Activated CD4-positive, alpha-beta T cell treated with anti-CD3 and anti-CD28 coated beads for 4 hours (primary cell): ENCODE measurements around the gene CACNB2.
"Not testable (repeated sequence)": the region's sequence is repeated elsewhere in the genome, so short reads cannot be mapped to it uniquely, and the experiment has no call there.

Experiments
- DNase-seq, 2 donors: peaks; one replicate each; pipeline ENCODE4 v3.0.0-alpha.2; 2020

The CACNB2 gene

GRCh38 chr10:18202680-18203460 is 62.6 kb downstream of the CACNB2 start:
- no peak for DNase-seq

- DNase-seq, result no peak
These were observed 63.2 kb downstream of the CACNB2 start for GRCh38 chr10:18203471-18203870.

- DNase-seq, result no peak
These were observed 64.0 kb downstream of the CACNB2 start for GRCh38 chr10:18204039-18204835.

- DNase-seq, result no peak
These were observed 65.0 kb downstream of the CACNB2 start for GRCh38 chr10:18205098-18205834.

- not testable (repeated sequence) for DNase-seq
These were observed 68.0 kb downstream of the CACNB2 start for GRCh38 chr10:18208186-18208585.

GRCh38 chr10:18209241-18209640 is 69.0 kb downstream of the CACNB2 start:
- no peak for DNase-seq

GRCh38 chr10:18210711-18211110 is 70.5 kb downstream of the CACNB2 start:
- no peak for DNase-seq

- no peak for DNase-seq
These were observed 71.6 kb downstream of the CACNB2 start for GRCh38 chr10:18211862-18212261.

- no peak for DNase-seq
These were observed 73.0 kb downstream of the CACNB2 start for GRCh38 chr10:18213271-18213670.

- DNase-seq, result no peak
These were observed 74.7 kb downstream of the CACNB2 start for GRCh38 chr10:18214691-18215563.

GRCh38 chr10:18216482-18216881 is 76.3 kb downstream of the CACNB2 start:
- no peak for DNase-seq

- DNase-seq, result no peak
These were observed 77.4 kb downstream of the CACNB2 start for GRCh38 chr10:18217577-18217976.

GRCh38 chr10:18219146-18219545 is 78.9 kb downstream of the CACNB2 start:
- no peak for DNase-seq

GRCh38 chr10:18221123-18221522 is 80.9 kb downstream of the CACNB2 start:
- no peak for DNase-seq

GRCh38 chr10:18221882-18222281 is 81.7 kb downstream of the CACNB2 start:
- DNase-seq, result no peak

- DNase-seq, result no peak
These were observed 82.6 kb downstream of the CACNB2 start for GRCh38 chr10:18222866-18223265.

GRCh38 chr10:18223898-18224297 is 83.7 kb downstream of the CACNB2 start:
- no peak for DNase-seq

GRCh38 chr10:18224626-18225445 is 84.6 kb downstream of the CACNB2 start:
- no peak for DNase-seq

- no peak for DNase-seq
These were observed 86.1 kb downstream of the CACNB2 start for GRCh38 chr10:18226336-18226735.

- DNase-seq, result no peak
These were observed 89.6 kb downstream of the CACNB2 start for GRCh38 chr10:18229826-18230225.

- DNase-seq, result no peak
These were observed 90.6 kb downstream of the CACNB2 start for GRCh38 chr10:18230794-18231193.

- no peak for DNase-seq
These were observed 91.3 kb downstream of the CACNB2 start for GRCh38 chr10:18231480-18231879.
